K562 treated with DMSO at 1 percent for 12 hours (cell line): ENCODE results near the gene ST8SIA2. TPM values are rescaled to one million over a fixed set of nuclear protein-coding genes. Genes with fewer than 3 reads are reported as not detected.

Experiments used
- total RNA-seq: library from RNA; unstranded; fragments of 300-600 nt; gene quantifications from 2 replicates; pipeline ENCODE4 v1.2.3, GENCODE V29; 2022; ENCODE audit not compliant: insufficient read depth

Gene ST8SIA2, protein sequence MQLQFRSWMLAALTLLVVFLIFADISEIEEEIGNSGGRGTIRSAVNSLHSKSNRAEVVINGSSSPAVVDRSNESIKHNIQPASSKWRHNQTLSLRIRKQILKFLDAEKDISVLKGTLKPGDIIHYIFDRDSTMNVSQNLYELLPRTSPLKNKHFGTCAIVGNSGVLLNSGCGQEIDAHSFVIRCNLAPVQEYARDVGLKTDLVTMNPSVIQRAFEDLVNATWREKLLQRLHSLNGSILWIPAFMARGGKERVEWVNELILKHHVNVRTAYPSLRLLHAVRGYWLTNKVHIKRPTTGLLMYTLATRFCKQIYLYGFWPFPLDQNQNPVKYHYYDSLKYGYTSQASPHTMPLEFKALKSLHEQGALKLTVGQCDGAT
- total RNA-seq, result not detected in 2 replicates

GRCh38 chr15:92393071-92393979 lies at the start of gene ST8SIA2:
Gene ST8SIA2, plus strand, starts transcription at chr15:92393881. Its CDS starts 184 bp downstream, at chr15:92394065.

